AML-193 (cell line): ENCODE data around the gene ZNF276.

ENCODE experiments used
- DNase-seq, 2 experiments: peaks; one replicate each; lab custom pipeline; 2025; lab: John Stamatoyannopoulos, UW

The ZNF276 gene

GRCh38 chr16:89785523-89786155 lies 64.3 kb downstream of the ZNF276 start:
- DNase-seq, result no peak

GRCh38 chr16:89786474-89787364 lies 65.4 kb downstream of the ZNF276 start:
- no peak for DNase-seq

DNA sequence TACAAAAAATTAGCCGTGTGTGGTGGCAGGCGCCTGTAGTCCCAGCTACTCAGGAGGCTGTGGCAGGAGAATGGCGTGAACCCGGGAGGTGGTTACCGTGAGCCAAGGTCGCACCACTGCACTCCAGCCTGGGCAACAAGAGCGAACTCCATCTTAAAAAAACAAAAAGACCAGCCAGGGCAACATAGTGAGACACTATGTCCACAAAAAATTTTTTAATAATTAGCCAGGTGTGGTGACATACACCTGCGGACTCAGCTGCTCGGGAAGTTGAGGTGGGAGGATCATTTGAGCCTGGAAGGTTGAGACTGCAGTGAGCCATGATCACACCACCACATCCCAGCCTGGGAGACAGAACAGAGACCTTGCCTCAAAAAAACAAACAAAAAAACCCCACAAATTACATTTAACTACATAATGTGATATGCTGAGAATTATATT lies 66.0 kb downstream of the ZNF276 start:
- DNase-seq, result no peak
